Pancreas (tissue), 10 donors: ENCODE measurements around the gene ASB2. TPM values are rescaled to one million over a fixed set of nuclear protein-coding genes. Genes with fewer than 3 reads are reported as not detected.

Source experiments
- ATAC-seq, 4 donors: fragments of 200-7000 bp; cut with Tn5 transposase; one replicate each; pipeline versions ENCODE4 v1.8.0 to v1.9.1; 2020; ENCODE audit warnings: mild to moderate bottlenecking in 4 of 4, moderate library complexity in 4 of 4
- DNase-seq, 6 donors: peaks; one replicate each; pipeline ENCODE4 v3.0.0-alpha.2; 2020
- FAIRE-seq: peaks from 2 replicates; lab custom pipeline; 2012; peaks lifted over from hg19 to GRCh38; lab: Jason Lieb, UNC
- H3K27ac ChIP-seq, 4 donors: fragments of 200-600 bp; sonication (generic); 1 replicate in 3 of 4; 2 replicates in 1 of 4; pipeline versions ENCODE4 v1.5.0 to v1.8.0; 2020
- H3K27me3 ChIP-seq, 4 donors: fragments of 200-600 bp; one replicate each; pipeline ENCODE4 v1.8.0; 2021
- H3K36me3 ChIP-seq, 3 donors: fragments of 200-600 bp; sonication (generic) in 1 of 3; one replicate each; pipeline versions ENCODE4 v1.5.0 to v1.8.0; 2020 to 2021
- H3K4me1 ChIP-seq, 3 donors: fragments of 200-600 bp; one replicate each; pipeline ENCODE4 v1.8.0; 2021
- H3K4me3 ChIP-seq, 4 donors: fragments of 200-600 bp; sonication (generic) in 2 of 4; one replicate each; pipeline versions ENCODE4 v1.5.0 to v1.8.0; 2020 to 2021
- H3K9me3 ChIP-seq, 4 donors: fragments of 200-600 bp; one replicate each; pipeline ENCODE4 v1.8.0; 2021
- WGBS, 2 donors: extraction: QIAGEN DNeasy Blood & Tissue Kit; methylation state at CpG; one replicate each; pipeline ENCODE4 v1.1.7; 2013; 5-methylcytosine and 5-hydroxymethylcytosine counted together
- intact Hi-C, 3 donors: fragments of 100-400 bp; cut with DNase I; formaldehyde crosslinking; loops; one replicate each; pipeline versions ENCODE4 v1.11.1 to v1.14.2; 2022
- polyA plus RNA-seq, 2 donors: library from polyadenylated mRNA; stranded (reverse); fragments of 200-250 nt; gene quantifications; one replicate each; pipeline ENCODE4 v1.2.3, GENCODE V29; 2013
- total RNA-seq, 6 donors: library from RNA; stranded (reverse); fragmentation: NEBNext Ultra II Directional in 4 of 6; extraction: Animal tissue kit (Norgen Biotek cat#: 25700) in 4 of 6; gene quantifications; one replicate each; pipeline versions ENCODE4 v1.2.1 to v1.2.4, GENCODE V29; 2021 to 2023
- TF ChIP-seq, protein P1 (sequence below), 4 donors: fragments of 200-600 bp; sonication (generic) in 3 of 4; IDR thresholded peaks; one replicate each; pipeline versions ENCODE4 v1.5.0 to v1.8.0; 2021; ENCODE audit warnings: antibody characterized with exemption in 4 of 4
- donor health status: healthy with polysubstance abuse.
- donor health status: DM: no; HTN: no; CAD: no; lungs with moderate emphysema.
- donor health status: DM: no; HTN: no; CAD: no.
- donor health status: control.
- donor health status: control.
- donor health status: Bipolar disorder and iron deficiency.
- donor health status: DM: yes; HTN: yes; CAD: no.
- donor health status: DM: no; HTN: no; CAD: no.
- donor health status: DM: no; HTN: no; CAD: no.
- donor health status: DM: yes; HTN: yes; CAD: no.

ASB2 gene
- total and polyA plus RNA-seq, 8 donors: 0.09 to 1.4 (median 0.40) TPM

DNA sequence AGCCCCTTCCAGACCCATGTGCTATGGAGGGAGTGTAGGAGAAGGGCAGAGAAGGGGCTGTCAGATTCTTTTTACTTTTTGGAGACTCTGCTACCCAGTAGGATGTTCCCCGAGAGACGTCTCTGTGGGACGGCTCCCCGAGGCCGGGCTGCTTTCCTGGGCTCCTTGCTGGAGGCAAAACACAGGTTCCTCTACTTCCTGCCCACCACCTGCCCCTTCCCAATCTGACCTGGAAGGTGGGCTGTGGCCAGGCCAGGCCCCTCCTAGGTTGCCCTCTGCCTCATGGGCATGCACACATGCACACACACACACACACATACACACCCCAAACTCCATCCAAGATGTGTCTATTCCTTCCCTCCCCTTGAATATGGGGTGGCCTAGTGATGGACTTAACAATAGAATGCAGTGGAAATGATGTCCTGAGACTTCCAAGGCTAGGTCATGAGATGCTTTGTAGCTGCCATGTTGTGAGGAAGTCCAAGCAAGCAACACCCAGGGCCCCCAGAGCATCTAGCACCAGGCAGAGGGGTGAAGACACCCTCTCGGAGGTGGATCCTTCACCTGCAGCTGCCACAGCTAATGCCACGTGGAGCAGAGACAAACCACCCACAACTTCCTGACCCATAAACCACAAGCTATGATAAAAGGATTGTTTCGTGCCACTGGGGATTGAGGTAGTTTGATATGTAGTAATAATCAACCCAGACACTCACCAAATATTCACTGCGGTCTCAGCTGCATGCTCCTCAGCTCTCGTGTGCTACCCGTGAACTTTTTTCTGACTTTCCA is 1.6 kb upstream of the ASB2 start:
- ATAC-seq: no peak

DNA sequence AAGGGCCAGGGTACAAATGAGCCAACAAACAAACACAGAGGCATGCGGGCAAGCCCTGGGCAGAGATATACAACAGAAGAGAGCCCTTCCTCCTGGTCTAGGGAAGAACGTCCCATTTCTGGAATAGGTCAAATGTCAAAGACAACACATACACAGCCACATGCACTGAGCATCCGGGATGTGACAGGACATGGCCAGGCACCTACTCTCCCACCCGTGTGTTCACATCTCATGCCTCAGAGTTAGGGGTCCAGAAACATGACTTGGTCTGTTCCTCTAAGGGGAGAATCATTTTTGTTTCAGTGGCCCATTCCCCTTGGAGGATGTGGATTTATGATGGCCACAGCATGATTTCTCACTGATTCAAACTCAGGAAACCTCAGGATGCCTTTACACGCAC is 801 bp upstream of the ASB2 start:
- intact Hi-C loops: no loop called here
- no peak overlapping the region for H3K4me3 ChIP-seq
- TF ChIP-seq, protein P1, sequence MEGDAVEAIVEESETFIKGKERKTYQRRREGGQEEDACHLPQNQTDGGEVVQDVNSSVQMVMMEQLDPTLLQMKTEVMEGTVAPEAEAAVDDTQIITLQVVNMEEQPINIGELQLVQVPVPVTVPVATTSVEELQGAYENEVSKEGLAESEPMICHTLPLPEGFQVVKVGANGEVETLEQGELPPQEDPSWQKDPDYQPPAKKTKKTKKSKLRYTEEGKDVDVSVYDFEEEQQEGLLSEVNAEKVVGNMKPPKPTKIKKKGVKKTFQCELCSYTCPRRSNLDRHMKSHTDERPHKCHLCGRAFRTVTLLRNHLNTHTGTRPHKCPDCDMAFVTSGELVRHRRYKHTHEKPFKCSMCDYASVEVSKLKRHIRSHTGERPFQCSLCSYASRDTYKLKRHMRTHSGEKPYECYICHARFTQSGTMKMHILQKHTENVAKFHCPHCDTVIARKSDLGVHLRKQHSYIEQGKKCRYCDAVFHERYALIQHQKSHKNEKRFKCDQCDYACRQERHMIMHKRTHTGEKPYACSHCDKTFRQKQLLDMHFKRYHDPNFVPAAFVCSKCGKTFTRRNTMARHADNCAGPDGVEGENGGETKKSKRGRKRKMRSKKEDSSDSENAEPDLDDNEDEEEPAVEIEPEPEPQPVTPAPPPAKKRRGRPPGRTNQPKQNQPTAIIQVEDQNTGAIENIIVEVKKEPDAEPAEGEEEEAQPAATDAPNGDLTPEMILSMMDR (IDR thresholded peaks at IDR 0.05): no peak
- no peaks in the 10 kb centered on the region for H3K27me3 ChIP-seq
- FAIRE-seq (no peak), ATAC-seq (no peak), DNase-seq (no peak)
- no peaks in the 10 kb centered on the region for H3K4me1 ChIP-seq
- no peaks in the 10 kb centered on the region for H3K9me3 ChIP-seq
- no peaks in the 10 kb centered on the region for H3K36me3 ChIP-seq
- WGBS, 2 donors: 61 to 75% methylated on average over 5 of the region's 5 CpGs
- H3K27ac ChIP-seq: no peak overlapping the region

More for the DNA sequence above, 1.6 kb upstream of the ASB2 start:
- Histone ChIP-seq H3K27ac (no peak overlapping the region), H3K9me3 (no peaks in the 10 kb centered on the region), H3K4me3 (no peak overlapping the region), H3K27me3 (no peaks in the 10 kb centered on the region), H3K4me1 (no peaks in the 10 kb centered on the region), H3K36me3 (no peaks in the 10 kb centered on the region)
- 83 to 88% methylated on average over 11 of the region's 11 CpGs for WGBS, 2 donors
- DNase-seq (peak in 1 of 6 donors; percentile 35), FAIRE-seq (no peak)
- intact Hi-C loops: no loop called here
- TF ChIP-seq, protein P1 (IDR thresholded peaks at IDR 0.05): no peak

DNA sequence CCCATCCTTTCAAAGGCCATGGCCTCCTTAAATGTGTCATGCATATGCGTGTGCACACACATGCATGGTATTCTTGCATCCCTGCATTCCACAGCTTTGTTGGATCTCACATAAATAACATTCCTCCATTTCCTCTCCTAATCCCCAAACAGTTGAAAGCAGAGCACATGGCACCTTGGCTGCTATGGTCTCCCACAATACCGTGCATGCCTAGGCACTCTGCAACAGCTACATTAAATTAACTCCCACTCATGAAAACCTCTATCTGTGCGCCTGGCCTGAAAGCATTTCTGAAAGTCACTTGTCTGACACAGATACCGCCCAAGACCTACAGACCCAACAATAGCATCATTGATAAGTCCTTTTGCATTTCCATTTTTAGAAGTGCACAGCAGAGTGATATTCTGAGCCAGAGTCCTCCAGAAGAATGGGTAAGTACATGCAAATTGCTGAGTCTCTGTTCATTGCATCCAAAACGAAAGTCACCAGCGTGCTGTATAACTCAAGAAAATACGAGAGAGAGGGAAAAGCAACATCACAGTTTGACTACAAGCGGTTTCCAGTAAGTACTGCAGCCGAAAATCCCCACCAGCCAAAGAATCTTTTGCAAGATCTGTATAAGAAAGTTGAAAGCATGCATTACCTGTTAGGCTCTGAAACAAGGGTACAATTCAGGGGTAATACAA is 436 bp downstream of the ASB2 start:
- H3K9me3 ChIP-seq: no peaks in the 10 kb centered on the region
- WGBS, 2 donors: 62 to 69% methylated on average over 9 of the region's 9 CpGs
- DNase-seq (no peak), FAIRE-seq (no peak), ATAC-seq (no peak)
- TF ChIP-seq, protein P1 (IDR thresholded peaks at IDR 0.05): no peak
- no peaks in the 10 kb centered on the region for H3K27me3 ChIP-seq
- H3K27ac ChIP-seq: no peak overlapping the region
- no peaks in the 10 kb centered on the region for H3K4me1 ChIP-seq
- no peaks in the 10 kb centered on the region for H3K36me3 ChIP-seq
- no peak overlapping the region for H3K4me3 ChIP-seq
- intact Hi-C loops: no loop called here

DNA sequence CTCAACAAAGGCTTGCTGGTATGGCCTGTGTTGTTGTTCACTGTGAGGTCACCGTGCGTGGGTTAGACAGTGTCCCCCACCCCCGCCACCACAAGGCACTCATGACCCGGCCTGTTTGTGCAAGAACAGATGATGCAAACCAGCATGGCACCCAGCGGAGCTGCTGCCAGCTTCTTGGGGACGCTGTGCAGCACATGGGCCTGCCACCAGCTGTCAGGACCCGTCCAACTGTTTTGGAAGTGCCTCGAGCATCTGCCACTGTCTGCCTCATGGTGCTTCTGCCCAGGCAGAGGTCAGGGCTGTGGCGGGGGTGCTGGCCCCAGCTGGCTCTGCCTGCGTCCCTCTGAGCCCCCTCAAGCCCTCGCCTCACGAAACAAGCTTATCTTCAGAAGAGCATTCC is 1.5 kb downstream of the ASB2 start:
- FAIRE-seq: no peak
- no peaks in the 10 kb centered on the region for H3K4me1 ChIP-seq
- H3K4me3 ChIP-seq: no peak overlapping the region
- H3K36me3 ChIP-seq: no peaks in the 10 kb centered on the region
- TF ChIP-seq, protein P1 (IDR thresholded peaks at IDR 0.05): no peak
- WGBS, 2 donors: 81 to 94% methylated on average over 12 of the region's 12 CpGs
- no peaks in the 10 kb centered on the region for H3K27me3 ChIP-seq
- ATAC-seq: no peak
- H3K27ac ChIP-seq: no peak overlapping the region
- intact Hi-C loops: no loop called here
- no peaks in the 10 kb centered on the region for H3K9me3 ChIP-seq
- peak in 1 of 6 donors; percentile 8 for DNase-seq

DNA sequence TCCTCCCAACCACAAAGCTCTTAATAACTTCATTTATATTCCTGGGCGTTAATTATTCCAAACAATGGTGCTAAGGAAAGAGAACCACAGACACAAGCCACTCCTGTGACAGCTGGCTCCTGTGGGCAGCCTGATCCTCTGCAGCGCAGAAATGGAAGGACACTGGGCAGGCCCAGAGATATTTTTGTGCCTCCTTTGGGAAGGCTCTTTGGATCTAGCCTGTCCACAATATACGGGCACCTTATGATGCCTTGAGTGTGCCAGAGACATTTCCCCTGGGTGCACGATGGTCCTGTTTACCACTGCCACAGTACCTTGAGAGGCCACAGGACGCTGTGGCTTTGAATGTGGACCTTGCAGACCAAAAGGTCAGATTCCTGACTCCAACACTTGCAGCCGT is 2.1 kb downstream of the ASB2 start:
- ATAC-seq: no peak
- WGBS, 2 donors: 79 to 84% methylated on average over 6 of the region's 6 CpGs
- FAIRE-seq: no peak
- Histone ChIP-seq H3K36me3 (no peaks in the 10 kb centered on the region), H3K9me3 (no peaks in the 10 kb centered on the region), H3K4me1 (no peaks in the 10 kb centered on the region), H3K27me3 (no peaks in the 10 kb centered on the region), H3K27ac (no peak overlapping the region), H3K4me3 (no peak overlapping the region)
- TF ChIP-seq, protein P1 (IDR thresholded peaks at IDR 0.05): no peak
- no peak for DNase-seq
- intact Hi-C loops: no loop called here
